Glutamatergic neuron (in vitro differentiated cells): Measurements from ENCODE around the gene PMF1. TPM values are rescaled to one million over a fixed set of nuclear protein-coding genes. Genes with fewer than 3 reads are reported as not detected.

Experiments
- DNase-seq: peaks from one replicate; pipeline ENCODE4 v3.0.0; 2022
- H3K27ac Mint-ChIP-seq: one replicate; pipeline ENCODE4 v1.8.0; 2020; ENCODE audit warnings: mild to moderate bottlenecking, mixed read lengths, inconsistent platforms; ENCODE audit not compliant: unreplicated experiment
- H3K27me3 Mint-ChIP-seq: one replicate; pipeline ENCODE4 v1.8.0; 2020; ENCODE audit warnings: mild to moderate bottlenecking, moderate library complexity, mixed read lengths, inconsistent platforms; ENCODE audit not compliant: unreplicated experiment
- H3K36me3 Mint-ChIP-seq: one replicate; pipeline ENCODE4 v1.8.0; 2020; ENCODE audit warnings: mild to moderate bottlenecking, mixed read lengths, inconsistent platforms; ENCODE audit not compliant: unreplicated experiment
- H3K4me1 Mint-ChIP-seq: one replicate; pipeline ENCODE4 v1.8.0; 2020; ENCODE audit warnings: mild to moderate bottlenecking, low read depth, mixed read lengths, inconsistent platforms; ENCODE audit not compliant: unreplicated experiment
- H3K4me3 Mint-ChIP-seq: one replicate; pipeline ENCODE4 v1.8.0; 2020; ENCODE audit warnings: mild to moderate bottlenecking, mixed read lengths, inconsistent platforms; ENCODE audit not compliant: unreplicated experiment
- H3K9me3 Mint-ChIP-seq: one replicate; pipeline ENCODE4 v1.8.0; 2020; ENCODE audit warnings: mild to moderate bottlenecking, moderate library complexity, mixed read lengths, inconsistent platforms; ENCODE audit not compliant: unreplicated experiment
- total RNA-seq: library from RNA; stranded (reverse); fragmentation: NEBNext Ultra II Directional; extraction: Animal tissue kit (Norgen Biotek cat#: 25700); gene quantifications from one replicate; pipeline ENCODE4 v1.2.1, GENCODE V29; 2021; ENCODE audit not compliant: unreplicated experiment
- TF ChIP-seq, protein P1 (sequence below): fragments of 200-600 bp; sonication (generic); IDR thresholded peaks from one replicate; pipeline ENCODE4 v1.5.0; 2021; ENCODE audit not compliant: partially characterized antibody, unreplicated experiment

The PMF1 gene
- total RNA-seq, 1 donor from 2014 or later: 31.6 TPM

GRCh38 chr1:156248323-156248683, 35.5 kb downstream of the PMF1 start:
- Mint-ChIP-seq H3K27ac (no peak overlapping the region), H3K36me3 (no peaks in the 10 kb centered on the region), H3K4me1 (peaks cover 30% of the 10 kb centered on the region), H3K27me3 (peaks cover 16% of the 10 kb centered on the region), H3K9me3 (peaks cover 10% of the 10 kb centered on the region), H3K4me3 (no peak overlapping the region)
- TF ChIP-seq, protein P1, sequence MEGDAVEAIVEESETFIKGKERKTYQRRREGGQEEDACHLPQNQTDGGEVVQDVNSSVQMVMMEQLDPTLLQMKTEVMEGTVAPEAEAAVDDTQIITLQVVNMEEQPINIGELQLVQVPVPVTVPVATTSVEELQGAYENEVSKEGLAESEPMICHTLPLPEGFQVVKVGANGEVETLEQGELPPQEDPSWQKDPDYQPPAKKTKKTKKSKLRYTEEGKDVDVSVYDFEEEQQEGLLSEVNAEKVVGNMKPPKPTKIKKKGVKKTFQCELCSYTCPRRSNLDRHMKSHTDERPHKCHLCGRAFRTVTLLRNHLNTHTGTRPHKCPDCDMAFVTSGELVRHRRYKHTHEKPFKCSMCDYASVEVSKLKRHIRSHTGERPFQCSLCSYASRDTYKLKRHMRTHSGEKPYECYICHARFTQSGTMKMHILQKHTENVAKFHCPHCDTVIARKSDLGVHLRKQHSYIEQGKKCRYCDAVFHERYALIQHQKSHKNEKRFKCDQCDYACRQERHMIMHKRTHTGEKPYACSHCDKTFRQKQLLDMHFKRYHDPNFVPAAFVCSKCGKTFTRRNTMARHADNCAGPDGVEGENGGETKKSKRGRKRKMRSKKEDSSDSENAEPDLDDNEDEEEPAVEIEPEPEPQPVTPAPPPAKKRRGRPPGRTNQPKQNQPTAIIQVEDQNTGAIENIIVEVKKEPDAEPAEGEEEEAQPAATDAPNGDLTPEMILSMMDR: no peak
- DNase-seq: no peak

DNA sequence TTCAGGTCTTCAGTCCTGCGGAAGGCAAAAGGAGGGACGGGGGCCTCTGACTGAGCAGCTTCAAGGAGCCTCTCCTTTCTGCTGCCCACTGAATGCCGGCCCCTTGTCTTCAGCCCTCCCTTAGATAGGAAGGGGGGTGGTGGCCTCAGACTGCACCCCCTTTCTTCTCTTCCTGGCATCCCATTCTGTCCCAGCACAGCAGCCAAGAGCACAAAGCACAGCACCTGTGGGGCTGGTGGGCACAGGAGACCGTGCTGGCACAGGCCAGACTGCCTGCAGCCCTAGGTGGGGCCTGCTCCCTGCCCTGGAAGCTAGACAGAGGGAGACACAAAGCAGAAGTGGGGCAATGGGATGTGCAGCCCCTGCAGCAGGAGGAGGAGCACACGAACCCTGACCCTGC, 36.8 kb downstream of the PMF1 start:
- H3K27ac Mint-ChIP-seq: peak overlapping the region; percentile 33
- peaks cover 14% of the 10 kb centered on the region for H3K9me3 Mint-ChIP-seq
- H3K36me3 Mint-ChIP-seq: no peaks in the 10 kb centered on the region
- DNase-seq: no peak
- TF ChIP-seq, protein P1: no peak
- H3K27me3 Mint-ChIP-seq: peaks cover 15% of the 10 kb centered on the region
- H3K4me1 Mint-ChIP-seq: peaks cover 39% of the 10 kb centered on the region
- H3K4me3 Mint-ChIP-seq: no peak overlapping the region

DNA sequence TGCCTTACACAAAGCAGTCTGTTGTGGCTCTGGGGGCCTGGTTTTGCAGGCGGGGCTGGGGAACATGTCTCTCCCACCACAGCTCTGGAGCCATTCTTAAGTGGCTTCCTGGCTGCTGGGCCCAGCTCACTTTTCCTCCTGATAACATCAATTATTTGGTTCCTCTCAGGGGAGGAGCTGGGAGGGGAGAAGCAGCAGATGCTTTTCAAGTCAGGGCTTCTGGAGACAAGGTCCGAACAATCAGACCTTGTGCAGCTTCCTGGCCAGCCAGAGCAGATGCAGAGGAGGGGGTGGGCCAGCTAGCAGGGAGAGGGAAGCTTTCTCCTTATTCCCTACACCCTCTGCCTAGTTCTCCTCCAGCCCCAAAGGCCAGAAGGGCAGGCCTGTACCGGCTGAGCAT, 38.7 kb downstream of the PMF1 start:
- H3K4me3 Mint-ChIP-seq: peak overlapping the region; percentile 34
- H3K36me3 Mint-ChIP-seq: no peaks in the 10 kb centered on the region
- H3K27ac Mint-ChIP-seq: peak overlapping the region; percentile 91
- H3K9me3 Mint-ChIP-seq: peaks cover 14% of the 10 kb centered on the region
- peaks cover 9% of the 10 kb centered on the region for H3K27me3 Mint-ChIP-seq
- DNase-seq: peak; percentile 78
- H3K4me1 Mint-ChIP-seq: peaks cover 39% of the 10 kb centered on the region
- TF ChIP-seq, protein P1: no peak

GRCh38 chr1:156253634-156254033, 40.8 kb downstream of the PMF1 start:
- TF ChIP-seq, protein P1: no peak
- Mint-ChIP-seq H3K4me3 (no peak overlapping the region), H3K27me3 (peaks cover 9% of the 10 kb centered on the region), H3K9me3 (peaks cover 14% of the 10 kb centered on the region), H3K36me3 (no peaks in the 10 kb centered on the region), H3K4me1 (peaks cover 36% of the 10 kb centered on the region), H3K27ac (peak overlapping the region; percentile 23)
- DNase-seq: no peak

- H3K27me3 Mint-ChIP-seq: peaks cover 4% of the 10 kb centered on the region
- H3K4me3 Mint-ChIP-seq: no peak overlapping the region
- no peak overlapping the region for H3K27ac Mint-ChIP-seq
Measured at GRCh38 chr1:156257711-156258110, 44.9 kb downstream of the PMF1 start.

More at GRCh38 chr1:156257711-156258110, 44.9 kb downstream of the PMF1 start:
- Mint-ChIP-seq H3K4me1 (peaks cover 29% of the 10 kb centered on the region), H3K9me3 (peaks cover 7% of the 10 kb centered on the region), H3K36me3 (no peaks in the 10 kb centered on the region)
- TF ChIP-seq, protein P1: no peak
- no peak for DNase-seq
